Measurements from ENCODE around the gene ZP1.

DNA sequence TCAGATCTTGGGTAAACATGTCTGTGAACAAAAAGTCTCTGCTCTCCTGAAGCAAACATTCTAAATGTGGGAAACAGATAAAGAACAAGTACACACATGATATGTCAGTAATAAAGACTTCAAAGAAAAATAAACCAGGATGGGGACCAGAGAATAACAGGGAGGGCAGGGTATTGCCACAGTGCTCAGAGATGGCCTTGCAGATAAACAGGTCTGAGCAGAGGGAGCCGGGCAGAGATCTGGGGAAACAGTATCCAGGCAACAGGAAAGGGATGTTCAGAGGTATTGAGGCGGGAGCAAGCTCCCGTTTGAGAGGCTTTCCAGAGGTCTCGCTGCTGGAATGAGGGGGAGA is 22.5 kb upstream of the ZP1 start:
- TF ChIP-seq, protein P1, sequence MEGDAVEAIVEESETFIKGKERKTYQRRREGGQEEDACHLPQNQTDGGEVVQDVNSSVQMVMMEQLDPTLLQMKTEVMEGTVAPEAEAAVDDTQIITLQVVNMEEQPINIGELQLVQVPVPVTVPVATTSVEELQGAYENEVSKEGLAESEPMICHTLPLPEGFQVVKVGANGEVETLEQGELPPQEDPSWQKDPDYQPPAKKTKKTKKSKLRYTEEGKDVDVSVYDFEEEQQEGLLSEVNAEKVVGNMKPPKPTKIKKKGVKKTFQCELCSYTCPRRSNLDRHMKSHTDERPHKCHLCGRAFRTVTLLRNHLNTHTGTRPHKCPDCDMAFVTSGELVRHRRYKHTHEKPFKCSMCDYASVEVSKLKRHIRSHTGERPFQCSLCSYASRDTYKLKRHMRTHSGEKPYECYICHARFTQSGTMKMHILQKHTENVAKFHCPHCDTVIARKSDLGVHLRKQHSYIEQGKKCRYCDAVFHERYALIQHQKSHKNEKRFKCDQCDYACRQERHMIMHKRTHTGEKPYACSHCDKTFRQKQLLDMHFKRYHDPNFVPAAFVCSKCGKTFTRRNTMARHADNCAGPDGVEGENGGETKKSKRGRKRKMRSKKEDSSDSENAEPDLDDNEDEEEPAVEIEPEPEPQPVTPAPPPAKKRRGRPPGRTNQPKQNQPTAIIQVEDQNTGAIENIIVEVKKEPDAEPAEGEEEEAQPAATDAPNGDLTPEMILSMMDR (IDR thresholded peaks at IDR 0.05), result no peak
- no peak for TF ChIP-seq POLR2A (IDR thresholded peaks at IDR 0.05)

All from testis (tissue), 2 donors.